PC-9 (cell line): ENCODE results near the gene KCTD21. TPM values are rescaled to one million over a fixed set of nuclear protein-coding genes. Genes with fewer than 3 reads are reported as not detected.

Experiments
- BruUV-seq: library from RNA; stranded (reverse); fragments of 400-500 nt; replicated peaks from 2 replicates; lab custom pipeline; 2021; lab: Mats Ljungman, UMichigan
- CTCF ChIA-PET: fragments of 300-600 bp; sonication (Branson Sonifier 250); formaldehyde crosslinking; loops from one replicate; lab custom pipeline; 2022; ENCODE audit warnings: antibody characterized with exemption; lab: Charles Lee
- POLR2A ChIA-PET: fragments of 300-600 bp; sonication (Branson Sonifier 250); formaldehyde crosslinking; loops from one replicate; lab custom pipeline; 2022; ENCODE audit warnings: antibody characterized with exemption; ENCODE audit not compliant: unreplicated experiment; lab: Charles Lee
- DNase-seq, 2 experiments: peaks; one replicate each; pipeline versions ENCODE4 v3.0.0 to v3.0.0-alpha.2; 2015 to 2022; ENCODE audit warnings: mixed read lengths in 1 of 2
- H2AFZ ChIP-seq: fragments of 200-600 bp; sonication (generic); 2 replicates; pipeline ENCODE4 v1.8.1; 2017; ENCODE audit warnings: antibody characterized with exemption
- H3F3A ChIP-seq: fragments of 200-600 bp; sonication (generic); 2 replicates; pipeline ENCODE4 v1.8.1; 2017; ENCODE audit warnings: antibody characterized with exemption, mild to moderate bottlenecking, low read depth; ENCODE audit not compliant: insufficient read depth
- H3K27ac ChIP-seq: fragments of 200-600 bp; sonication (generic); 2 replicates; pipeline ENCODE4 v1.6.1; 2016; ENCODE audit warnings: mixed run types
- H3K27me3 ChIP-seq: fragments of 200-600 bp; sonication (generic); 2 replicates; pipeline ENCODE4 v1.6.1; 2016; ENCODE audit warnings: low read depth, mixed run types; ENCODE audit not compliant: insufficient read depth
- H3K36me3 ChIP-seq: fragments of 200-600 bp; sonication (generic); 2 replicates; pipeline ENCODE4 v1.6.1; 2016; ENCODE audit warnings: low read depth, mixed run types
- H3K4me1 ChIP-seq: fragments of 200-600 bp; sonication (generic); replicated peaks from 2 replicates; pipeline ENCODE4 v1.6.1; 2016; ENCODE audit warnings: mixed run types; ENCODE audit not compliant: insufficient read depth
- H3K4me2 ChIP-seq: fragments of 200-600 bp; sonication (generic); 2 replicates; pipeline ENCODE4 v1.6.1; 2017; ENCODE audit warnings: mixed run types
- H3K4me3 ChIP-seq: fragments of 200-600 bp; sonication (generic); 2 replicates; pipeline ENCODE4 v1.6.1; 2016; ENCODE audit warnings: mixed run types
- H3K79me2 ChIP-seq: fragments of 200-600 bp; sonication (generic); 2 replicates; pipeline ENCODE4 v1.6.1; 2017; ENCODE audit warnings: low read depth, mixed run types
- H3K9me2 ChIP-seq: fragments of 200-600 bp; sonication (generic); 2 replicates; pipeline ENCODE4 v1.8.1; 2017; ENCODE audit warnings: mild to moderate bottlenecking; ENCODE audit not compliant: insufficient read depth
- H3K9me3 ChIP-seq: fragments of 200-600 bp; sonication (generic); 2 replicates; pipeline ENCODE4 v1.8.1; 2016; ENCODE audit warnings: low read depth; ENCODE audit not compliant: insufficient read depth
- H4K20me1 ChIP-seq: fragments of 200-600 bp; sonication (generic); 2 replicates; pipeline ENCODE4 v1.8.1; 2017; ENCODE audit not compliant: insufficient read depth
- CTCF ChIP-seq: fragments of 200-600 bp; sonication (generic); conservative IDR thresholded peaks from 2 replicates; pipeline ENCODE4 v1.6.1; 2017; ENCODE audit warnings: mixed run types, antibody characterized with exemption, mild to moderate bottlenecking, moderate library complexity
- EZH2 ChIP-seq: fragments of 200-600 bp; sonication (generic); IDR thresholded peaks from 2 replicates; pipeline ENCODE4 v1.8.0; 2017; ENCODE audit warnings: antibody characterized with exemption, low read depth
- intact Hi-C: fragments of 100-400 bp; cut with micrococcal nuclease; formaldehyde crosslinking; loops from one replicate; pipeline ENCODE4 v1.10.0; 2022; ENCODE audit not compliant: unreplicated experiment
- total RNA-seq: library from RNA; stranded (reverse); gene quantifications from 2 replicates; pipeline ENCODE4 v1.2.3, GENCODE V29; 2021

The KCTD21 gene
- total RNA-seq, 1 experiment from 2014 or later: 16.5 TPM

- TF ChIP-seq EZH2: no peak
- no peak for TF ChIP-seq CTCF
- intact Hi-C loops: no loop called here
- Histone ChIP-seq H3K27me3 (no peaks in the 10 kb centered on the region), H2AFZ (no peak overlapping the region), H4K20me1 (no peaks in the 10 kb centered on the region; the same call in 1 of the 2 replicates), H3K9me2 (no peaks in the 10 kb centered on the region), H3K4me1 (peaks cover 13% of the 10 kb centered on the region), H3K79me2 (peaks cover 17% of the 10 kb centered on the region), H3K4me2 (no peak overlapping the region), H3K9me3 (no peaks in the 10 kb centered on the region), H3K36me3 (no peaks in the 10 kb centered on the region), H3K27ac (no peak overlapping the region), H3F3A (peaks cover 5% of the 10 kb centered on the region; the same call in 1 of the 2 replicates), H3K4me3 (no peak overlapping the region)
- CTCF ChIA-PET: interaction anchor here (0.5 to 0.6 kb wide), 2 partner anchors 34 to 239 kb away, joined by 3 to 4 read pairs; no protein-coding TSS in a partner anchor
- POLR2A ChIA-PET: no interaction called here
- no peak for DNase-seq
- BruUV-seq: no TSS peak
Measured at GRCh38 chr11:78193806-78194205, 5.4 kb upstream of the KCTD21 start.

- H2AFZ ChIP-seq: no peak overlapping the region
- H3K4me1 ChIP-seq: peaks cover 13% of the 10 kb centered on the region
- peaks cover 17% of the 10 kb centered on the region for H3K79me2 ChIP-seq
- H3K4me3 ChIP-seq: no peak overlapping the region
- H3K27me3 ChIP-seq: no peaks in the 10 kb centered on the region
- BruUV-seq: no TSS peak
- TF ChIP-seq EZH2: no peak
- no peak for TF ChIP-seq CTCF
- H3K9me2 ChIP-seq: no peaks in the 10 kb centered on the region
- ChIA-PET POLR2A (no interaction called here), CTCF (interaction anchor here (0.6 kb wide), 1 partner anchor 35 kb away, joined by 4 read pairs; no protein-coding TSS in a partner anchor)
- no peaks in the 10 kb centered on the region for H3K36me3 ChIP-seq
- no peak for DNase-seq
- H3K27ac ChIP-seq: no peak overlapping the region
- H4K20me1 ChIP-seq: no peaks in the 10 kb centered on the region
- peaks cover 5% of the 10 kb centered on the region; the same call in 1 of the 2 replicates for H3F3A ChIP-seq
- intact Hi-C loops: no loop called here
- H3K9me3 ChIP-seq: no peaks in the 10 kb centered on the region
- H3K4me2 ChIP-seq: no peak overlapping the region
Measured at GRCh38 chr11:78192911-78193351, 4.5 kb upstream of the KCTD21 start.

GRCh38 chr11:78192223-78192719 lies 3.8 kb upstream of the KCTD21 start:
- intact Hi-C loops: no loop called here
- H3K4me1 ChIP-seq: peaks cover 18% of the 10 kb centered on the region
- H3K4me3 ChIP-seq: no peak overlapping the region
- no TSS peak for BruUV-seq
- no peaks in the 10 kb centered on the region for H3K9me2 ChIP-seq
- ChIA-PET POLR2A (no interaction called here), CTCF (no interaction called here)
- no peak overlapping the region for H3K4me2 ChIP-seq
- H3K36me3 ChIP-seq: no peaks in the 10 kb centered on the region
- H3F3A ChIP-seq: peaks cover 5% of the 10 kb centered on the region; the same call in 1 of the 2 replicates
- no peak overlapping the region for H2AFZ ChIP-seq
- peaks cover 23% of the 10 kb centered on the region for H3K79me2 ChIP-seq
- DNase-seq: no peak
- H4K20me1 ChIP-seq: no peaks in the 10 kb centered on the region
- TF ChIP-seq EZH2 (no peak), CTCF (no peak)
- no peaks in the 10 kb centered on the region for H3K9me3 ChIP-seq
- no peaks in the 10 kb centered on the region for H3K27me3 ChIP-seq
- no peak overlapping the region for H3K27ac ChIP-seq
